ENCODE data around the gene FUT1.

The FUT1 gene

DNA sequence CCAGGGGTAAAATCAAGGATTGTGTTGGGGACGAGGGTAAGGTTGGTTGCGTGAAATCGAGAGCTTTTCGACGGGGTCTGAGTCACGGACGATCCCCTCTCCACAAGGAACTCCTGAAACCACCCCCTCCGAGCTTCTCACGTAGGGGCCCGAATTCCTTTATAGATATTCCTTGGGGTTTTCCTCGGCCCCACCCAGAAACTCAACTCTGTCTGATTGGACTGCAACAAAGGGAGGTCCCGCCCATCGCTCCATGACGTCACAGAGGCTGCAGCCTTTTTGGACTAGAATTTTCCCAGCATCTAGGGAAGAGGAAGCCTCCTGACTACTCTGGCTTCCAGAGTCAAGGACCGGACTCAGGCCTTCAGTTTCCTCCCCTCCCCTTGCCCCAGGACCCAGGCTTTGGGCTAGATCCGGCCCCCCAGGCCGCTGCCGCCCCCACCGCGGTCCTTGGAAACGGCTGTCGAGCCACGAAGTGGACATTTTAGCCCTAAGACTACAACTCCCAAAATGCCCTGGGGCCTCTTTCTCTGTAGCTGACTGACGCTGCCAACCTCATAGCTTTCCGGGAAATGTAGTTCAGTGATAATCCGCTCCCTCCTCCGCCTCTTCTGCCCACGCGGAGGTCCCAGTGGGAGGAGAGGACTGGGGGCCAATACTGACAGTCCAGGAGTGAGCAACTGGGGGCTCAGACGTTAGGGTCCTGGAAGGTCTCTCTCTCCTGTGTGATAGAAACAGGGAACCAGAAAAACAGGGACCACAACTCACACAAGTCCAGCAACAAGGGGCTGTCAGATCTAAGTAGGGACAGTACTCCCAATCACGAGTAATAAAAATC is 5.5 kb downstream of the FUT1 start, which contains the start of gene IZUMO1:
TSS of gene IZUMO1 (minus strand) at position 172 of the 838 bp plus-strand sequence. CDS start 1,050 bp downstream, outside the sequence.
- H3K4me3 ChIP-seq (ENCODE audit: low read length), result peak within 1 kb of the TSS; percentile 51
- peak; percentile 66 for DNase-seq (ENCODE audit: low read depth, low spot score)

DNA sequence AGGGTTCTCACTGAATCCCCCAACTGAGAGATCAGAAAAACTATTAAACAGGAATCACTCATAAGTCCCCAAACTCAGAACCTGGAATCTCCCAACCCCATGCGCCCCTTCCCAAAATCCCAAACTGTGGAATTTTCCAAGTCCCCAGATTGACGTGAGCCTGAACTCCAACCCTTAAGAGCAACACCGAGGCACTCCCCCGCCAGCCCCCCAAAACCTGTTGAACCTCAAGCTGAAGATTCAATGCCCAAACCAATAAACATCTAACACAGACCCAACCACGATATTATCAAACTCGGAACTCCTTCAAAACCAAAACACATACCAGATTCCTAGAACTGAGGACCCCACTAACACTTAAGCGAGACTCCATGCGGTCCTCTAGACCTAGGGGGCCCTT is 6.3 kb downstream of the FUT1 start:
- H3K4me3 ChIP-seq (ENCODE audit: low read length), result no peak overlapping the region

DNA sequence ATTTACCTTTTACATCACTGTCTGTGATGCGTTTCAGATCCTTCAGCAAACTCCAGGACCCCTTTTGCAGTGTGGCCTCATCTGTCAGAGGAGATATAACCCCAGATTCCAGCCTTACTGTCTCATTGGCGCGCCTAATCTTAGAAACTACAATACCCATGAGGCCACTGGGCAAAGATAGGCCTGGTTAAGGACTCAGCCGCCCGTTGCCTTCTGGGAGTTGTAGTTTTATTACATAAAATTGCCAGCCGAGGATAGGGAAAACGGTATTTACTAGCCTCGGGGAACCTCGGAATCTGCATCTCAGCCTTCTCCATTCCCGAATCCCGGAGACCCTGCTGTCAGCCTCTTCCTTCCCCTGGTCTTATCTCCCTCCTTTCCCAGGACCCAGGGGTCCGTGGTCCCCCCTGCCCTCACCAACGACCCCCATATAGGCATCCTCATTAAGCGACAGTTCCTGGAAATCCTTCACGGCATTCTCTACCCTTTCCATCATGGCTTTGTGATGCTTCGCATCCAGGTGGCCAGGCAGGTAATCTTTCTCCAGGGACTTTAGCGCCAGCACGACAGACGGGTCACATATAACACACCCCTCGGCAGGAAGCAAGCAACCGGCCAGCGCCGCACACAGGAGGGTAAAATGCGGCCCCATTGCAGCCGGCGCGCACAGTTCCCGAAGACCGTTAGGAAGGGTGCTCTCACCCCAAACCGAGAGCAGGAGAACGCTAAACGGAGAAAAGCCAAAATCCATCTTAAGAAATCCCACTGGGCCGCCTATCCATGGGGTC is 7.0 kb downstream of the FUT1 start:
- peak; percentile 72 for DNase-seq (ENCODE audit: low read depth, low spot score)
- H3K4me3 ChIP-seq (ENCODE audit: low read length), result peak overlapping the region; percentile 53

More for the DNA sequence above, 6.3 kb downstream of the FUT1 start:
- DNase-seq (ENCODE audit: low read depth, low spot score), result no peak

DNA sequence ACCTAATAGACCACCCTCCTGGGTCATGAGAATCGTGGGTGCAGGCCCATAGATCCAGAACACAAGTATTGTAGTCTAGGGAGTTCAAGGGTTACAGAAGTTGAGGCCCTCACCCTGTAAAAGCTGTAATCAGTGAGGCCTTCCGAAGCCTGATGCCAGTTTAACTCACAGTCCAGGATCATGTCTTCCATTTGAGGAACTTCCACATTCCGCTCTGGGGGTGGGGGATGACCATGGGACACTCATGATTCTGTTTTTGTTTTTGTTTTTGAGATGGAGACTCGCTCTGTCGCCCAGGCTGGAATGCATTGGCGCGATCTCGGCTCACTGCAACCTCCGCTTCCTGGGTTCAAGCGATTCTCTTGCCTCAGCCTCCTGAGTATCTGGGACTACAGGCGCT is 10.3 kb downstream of the FUT1 start:
- no peak overlapping the region for H3K4me3 ChIP-seq (ENCODE audit: low read length)
- DNase-seq (ENCODE audit: low read depth, low spot score), result no peak

DNA sequence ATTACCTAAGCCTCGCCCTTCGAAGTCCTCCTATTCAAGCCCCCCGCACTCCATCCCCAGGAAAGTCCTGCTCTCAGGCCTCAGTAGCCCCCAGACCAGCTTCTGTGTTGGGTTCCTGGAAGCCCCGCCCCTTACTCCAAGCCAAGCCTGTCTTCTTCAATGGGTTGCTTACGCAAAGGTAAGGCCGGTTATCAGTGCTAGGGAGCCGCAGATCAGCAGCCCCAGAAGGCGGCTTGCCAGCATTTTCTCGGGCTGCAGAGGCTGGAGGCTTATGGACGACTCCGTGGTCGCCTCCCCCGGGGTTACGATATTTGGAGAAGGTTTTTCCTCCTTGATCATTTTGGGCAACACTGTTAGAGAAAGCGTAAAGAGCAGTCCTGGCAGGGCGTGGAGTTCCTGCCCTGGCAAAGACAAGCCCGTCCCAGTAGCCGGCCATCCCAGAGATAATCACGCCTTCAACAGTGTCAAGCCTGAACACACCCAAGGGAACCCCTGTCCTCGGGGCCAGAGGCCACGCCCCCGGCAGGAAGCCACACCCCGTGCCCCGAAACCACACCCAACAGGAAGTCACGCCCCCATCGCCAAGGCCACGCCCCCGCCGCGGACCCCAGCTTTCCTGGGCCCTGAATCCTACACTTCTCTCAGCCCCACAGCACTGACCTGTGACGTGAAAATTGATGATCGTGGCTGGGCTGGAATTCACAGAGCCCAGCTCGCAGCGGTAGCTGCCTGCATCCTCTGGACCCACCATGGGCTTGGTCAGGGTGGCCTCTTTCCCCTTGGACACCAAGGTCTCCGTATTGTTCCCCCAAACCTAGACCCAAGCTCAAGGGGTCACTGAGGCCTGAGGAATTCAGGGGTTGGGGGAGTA is 11.1 kb downstream of the FUT1 start:
- H3K4me3 ChIP-seq (ENCODE audit: low read length), result no peak overlapping the region
- DNase-seq (ENCODE audit: low read depth, low spot score), result no peak

DNA sequence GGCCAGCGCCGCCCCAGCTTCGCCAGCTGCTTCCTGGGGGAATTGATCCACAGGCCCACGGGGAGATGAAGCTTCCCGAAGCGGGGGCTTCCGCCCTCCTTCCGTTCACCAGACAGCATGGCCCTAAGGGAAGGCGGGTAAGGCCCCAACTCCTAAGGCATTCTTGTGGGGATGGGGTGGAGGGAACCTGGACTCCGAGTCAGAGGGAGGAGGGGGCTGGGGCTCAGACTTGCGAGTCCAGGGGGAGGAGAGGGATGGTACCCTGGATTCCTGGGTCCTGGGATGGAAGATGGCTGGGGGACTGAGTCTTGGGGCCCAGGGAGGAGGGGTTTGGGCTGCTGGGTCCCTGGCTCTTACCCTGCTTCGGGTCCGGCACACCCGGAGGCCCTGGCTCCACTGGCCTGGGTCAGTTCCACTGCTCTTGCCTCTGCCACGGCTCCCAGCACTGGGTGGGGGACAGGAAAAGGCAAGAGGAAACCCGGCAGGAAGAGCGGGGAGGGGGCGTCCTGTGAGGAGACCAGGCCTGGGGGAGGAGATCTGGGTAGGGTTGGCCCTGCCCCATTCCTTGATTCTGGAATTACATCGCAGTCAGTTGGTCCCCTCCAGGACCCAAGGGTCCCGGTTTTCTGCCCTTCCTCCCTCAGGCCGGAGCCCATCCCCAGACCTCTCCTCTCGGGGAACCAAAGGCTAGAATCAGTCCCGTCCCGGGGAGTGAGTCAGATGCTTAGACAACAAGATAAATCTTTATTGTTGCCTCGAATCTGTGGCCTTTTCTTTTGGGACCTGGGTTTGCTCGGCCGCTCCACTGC is 12.1 kb downstream of the FUT1 start, which contains the start of gene RASIP1:
TSS of gene RASIP1 (minus strand) at position 447 of the 809 bp plus-strand sequence. CDS start at position 119, 328 bp downstream.
- DNase-seq (ENCODE audit: low read depth, low spot score), result no peak
- no peak within 1 kb of the TSS for H3K4me3 ChIP-seq (ENCODE audit: low read length)

DNA sequence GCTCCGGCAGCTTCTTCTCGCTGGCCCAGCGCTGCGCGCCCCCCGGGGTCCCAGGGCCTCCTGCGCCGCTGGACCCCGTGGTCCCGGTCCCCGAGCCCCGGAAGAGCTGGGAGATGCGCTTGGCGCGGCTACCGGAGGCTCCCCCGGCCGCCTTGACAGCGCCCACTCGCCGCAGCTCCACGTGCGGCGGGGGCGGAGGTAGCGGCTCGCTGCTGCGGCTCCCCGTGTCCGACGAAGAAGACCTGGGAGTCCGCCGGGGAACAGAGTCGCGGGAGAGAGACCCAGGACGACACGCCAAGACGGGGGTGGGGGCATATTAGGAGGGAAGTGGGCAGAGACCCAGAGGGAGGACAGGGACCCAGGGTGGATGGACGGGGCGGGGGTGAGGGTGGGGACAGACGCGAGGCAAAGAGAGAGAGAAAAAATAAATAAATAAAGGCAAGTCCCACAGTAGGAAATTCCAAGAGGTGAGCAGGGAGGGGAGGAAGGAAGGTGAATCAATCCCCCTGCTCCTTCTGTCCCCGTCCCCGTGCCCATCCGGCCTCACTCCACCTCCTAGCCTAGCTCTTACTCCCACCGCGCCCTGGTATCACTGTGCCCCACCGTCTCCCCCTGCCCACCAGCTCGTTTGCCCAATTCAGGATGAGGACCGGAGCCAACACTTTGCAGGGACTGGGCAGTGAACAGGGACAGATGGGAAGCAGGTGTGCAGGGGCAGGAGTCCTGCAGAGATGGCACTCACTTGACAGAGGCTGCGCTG is 12.9 kb downstream of the FUT1 start:
- DNase-seq (ENCODE audit: low read depth, low spot score), result no peak
- peak overlapping the region; percentile 38; the same call in 1 of the 2 replicates for H3K4me3 ChIP-seq (ENCODE audit: low read length)

DNA sequence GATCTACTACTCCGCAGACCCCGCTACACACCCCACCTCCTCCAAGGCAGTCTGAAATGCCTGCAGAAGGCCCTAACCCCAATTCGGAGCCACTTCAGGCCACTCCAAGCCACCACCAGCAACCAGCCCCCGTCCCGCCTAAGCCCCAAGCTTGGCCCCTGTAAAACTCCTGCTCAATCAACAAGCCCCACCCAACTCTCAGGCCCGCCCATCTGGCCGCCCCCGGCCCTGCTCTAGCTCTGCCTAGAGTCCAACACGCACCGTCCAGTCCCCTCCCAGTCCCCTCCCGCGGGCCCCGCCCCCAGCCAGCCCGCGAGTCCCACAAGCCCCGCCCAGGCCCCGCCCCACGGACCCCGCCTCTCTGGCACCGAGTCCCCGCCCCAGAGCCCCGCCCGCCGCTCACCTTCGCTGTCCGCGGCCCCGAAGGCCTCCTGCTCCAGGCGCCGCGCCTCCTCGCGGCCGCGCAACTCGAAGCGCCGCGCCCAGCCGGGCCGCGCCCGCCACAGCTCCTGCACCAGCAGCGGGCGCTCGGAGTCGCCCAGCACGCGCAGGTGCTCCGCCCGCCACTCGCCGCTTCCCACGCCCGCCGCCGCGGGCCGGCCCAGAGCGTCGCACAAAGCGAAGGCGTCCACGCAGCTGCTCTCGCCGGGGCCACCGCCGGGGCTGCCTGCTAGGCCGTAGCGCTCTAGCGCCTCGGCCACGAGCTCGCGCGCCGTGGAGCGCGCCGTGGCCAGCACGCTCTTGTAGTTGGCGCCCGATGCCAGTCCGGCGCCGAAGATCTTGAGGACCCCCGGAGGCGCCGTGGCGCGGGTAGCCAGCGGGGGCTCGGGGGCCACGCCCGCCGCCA is 13.7 kb downstream of the FUT1 start:
- DNase-seq (ENCODE audit: low read depth, low spot score), result peak; percentile 73
- H3K4me3 ChIP-seq (ENCODE audit: low read length), result peak overlapping the region; percentile 38

DNA sequence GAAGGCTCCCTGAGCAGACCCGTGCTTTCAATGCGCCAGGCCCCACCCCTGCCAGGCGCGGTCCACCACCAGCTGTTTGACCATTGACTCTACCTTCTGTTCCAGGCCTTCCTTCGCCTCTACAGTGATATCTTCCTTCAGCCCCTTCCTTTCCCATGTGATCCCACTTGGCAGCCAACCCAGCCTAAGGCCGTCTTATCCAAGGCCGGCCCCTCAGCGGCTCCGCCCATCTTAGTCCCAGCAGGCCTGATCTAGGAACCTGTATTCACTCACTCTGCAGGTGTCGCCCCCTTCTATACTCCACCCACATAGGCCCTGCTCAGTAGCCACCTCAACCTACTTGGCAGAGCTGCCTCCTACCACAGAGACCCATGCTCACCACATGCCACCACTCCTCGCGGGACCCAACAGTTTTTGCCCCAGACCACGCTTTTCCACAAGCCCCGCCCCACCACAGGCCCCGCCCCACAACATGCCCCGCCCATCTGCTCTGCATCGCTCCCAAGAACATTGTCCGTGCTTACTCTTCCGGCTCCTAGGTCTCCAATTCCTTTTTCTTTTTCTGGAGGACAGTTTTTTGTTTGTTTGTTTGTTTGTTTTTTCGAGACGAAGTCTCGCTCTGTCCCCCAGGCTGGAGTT is 15.0 kb downstream of the FUT1 start:
- DNase-seq (ENCODE audit: low read depth, low spot score), result no peak
- H3K4me3 ChIP-seq (ENCODE audit: low read length), result no peak overlapping the region

DNA sequence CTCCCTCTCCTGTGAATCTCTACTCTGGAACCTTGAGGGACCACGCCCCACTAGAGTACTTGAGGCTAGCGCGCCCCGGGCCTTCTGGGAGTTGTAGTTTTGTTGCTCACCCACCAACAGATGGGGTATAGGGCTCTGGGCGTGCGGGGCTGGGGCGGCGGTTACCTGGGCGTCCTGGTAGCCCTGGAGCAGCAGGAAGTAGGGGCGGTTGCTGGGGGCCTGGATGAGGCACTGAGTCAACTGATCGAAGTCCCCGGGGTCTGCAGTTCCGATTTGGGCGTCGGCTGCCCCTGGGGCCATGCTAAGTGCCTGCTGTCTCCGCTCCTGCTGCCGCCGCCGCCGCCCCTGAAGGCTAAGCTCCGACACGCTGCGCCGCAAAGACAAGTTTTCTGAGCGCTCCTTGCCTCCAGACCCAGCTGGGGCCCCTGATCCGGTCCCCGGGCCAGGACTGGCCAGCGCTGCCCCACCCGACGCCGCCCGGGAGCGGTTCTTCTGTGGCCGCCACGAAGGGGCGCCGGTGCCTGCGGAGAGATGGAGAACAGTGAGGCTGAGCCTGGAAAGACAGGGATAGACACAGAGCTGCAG is 17.3 kb downstream of the FUT1 start:
- no peak for DNase-seq (ENCODE audit: low read depth, low spot score)
- no peak overlapping the region for H3K4me3 ChIP-seq (ENCODE audit: low read length)

DNA sequence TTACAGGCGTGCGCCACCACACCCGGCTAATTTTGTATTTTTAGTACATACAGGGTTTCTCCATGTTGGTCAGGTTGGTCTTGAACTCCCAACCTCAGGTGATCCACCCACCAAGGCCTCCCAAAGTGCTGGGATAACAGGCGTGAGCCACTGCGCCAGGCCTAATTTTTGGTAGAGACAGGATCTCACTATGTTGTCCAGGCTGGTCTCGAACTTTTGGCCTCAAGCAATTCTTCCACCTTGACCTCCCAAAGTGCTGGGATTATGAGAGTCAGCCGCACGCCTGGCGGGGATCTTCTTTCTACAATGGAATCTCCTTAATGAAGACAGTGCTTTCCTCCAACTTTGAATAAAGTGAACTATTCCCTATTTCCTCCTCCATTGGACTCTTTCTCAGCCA is 17.8 kb downstream of the FUT1 start:
- no peak for DNase-seq (ENCODE audit: low read depth, low spot score)
- H3K4me3 ChIP-seq (ENCODE audit: low read length), result no peak overlapping the region

DNA sequence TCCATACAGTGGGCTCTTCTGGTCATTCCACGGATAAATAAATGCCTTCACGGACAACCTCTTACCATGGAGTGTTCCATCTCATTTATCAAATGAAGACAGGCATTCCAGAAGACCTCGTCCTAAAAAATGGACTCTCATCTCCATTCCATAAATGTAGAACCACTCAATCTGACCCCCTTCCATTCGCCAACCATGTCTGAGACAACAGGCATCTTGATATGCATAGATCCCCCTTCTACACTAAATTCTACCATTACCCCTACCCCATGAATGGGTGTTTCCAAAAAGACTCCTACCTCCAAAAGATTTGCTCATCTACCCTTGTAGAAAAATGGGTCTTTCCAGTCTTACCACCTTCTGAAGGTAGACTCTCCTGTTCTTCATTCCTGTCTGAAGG is 21.0 kb downstream of the FUT1 start:
- H3K4me3 ChIP-seq (ENCODE audit: low read length), result no peak overlapping the region
- DNase-seq (ENCODE audit: low read depth, low spot score), result no peak

DNA sequence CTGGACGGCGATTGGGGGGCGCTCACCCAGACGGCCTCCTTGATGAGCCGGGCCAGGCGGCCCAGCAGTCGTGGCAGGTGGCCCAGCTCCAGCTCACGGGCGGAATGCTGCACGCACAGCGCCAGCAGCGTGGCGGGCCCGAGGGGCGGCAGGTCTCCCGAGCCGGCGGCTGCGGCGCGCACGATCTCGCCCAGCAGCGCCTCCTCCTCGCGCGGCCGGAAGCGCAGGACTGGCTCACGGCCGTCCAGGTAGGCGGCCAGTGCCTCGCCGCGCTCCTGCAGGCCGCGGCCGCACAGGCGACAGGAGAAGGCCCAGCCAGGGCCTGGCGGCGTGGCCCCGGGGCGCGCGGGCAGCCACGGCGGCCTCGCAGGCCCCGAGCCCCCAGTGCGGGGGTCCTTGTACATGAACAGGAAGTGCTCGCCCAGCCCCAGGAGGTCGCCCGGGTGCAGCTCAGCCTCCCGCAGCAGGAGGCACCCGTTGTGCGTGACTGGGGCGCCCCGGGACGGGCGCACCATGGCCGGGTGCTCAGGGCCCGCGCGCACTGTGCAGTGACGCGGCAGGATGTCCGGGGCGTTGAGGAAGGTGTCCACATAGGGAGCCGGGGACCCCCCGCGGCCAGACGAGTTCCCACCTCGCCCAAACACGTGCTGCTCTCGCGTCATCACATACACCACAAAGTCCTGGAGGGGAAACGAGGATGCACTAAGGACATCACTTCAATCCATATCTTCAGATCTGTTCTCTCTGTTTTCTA is 23.4 kb downstream of the FUT1 start:
- DNase-seq (ENCODE audit: low read depth, low spot score), result no peak
- H3K4me3 ChIP-seq (ENCODE audit: low read length), result no peak overlapping the region

DNA sequence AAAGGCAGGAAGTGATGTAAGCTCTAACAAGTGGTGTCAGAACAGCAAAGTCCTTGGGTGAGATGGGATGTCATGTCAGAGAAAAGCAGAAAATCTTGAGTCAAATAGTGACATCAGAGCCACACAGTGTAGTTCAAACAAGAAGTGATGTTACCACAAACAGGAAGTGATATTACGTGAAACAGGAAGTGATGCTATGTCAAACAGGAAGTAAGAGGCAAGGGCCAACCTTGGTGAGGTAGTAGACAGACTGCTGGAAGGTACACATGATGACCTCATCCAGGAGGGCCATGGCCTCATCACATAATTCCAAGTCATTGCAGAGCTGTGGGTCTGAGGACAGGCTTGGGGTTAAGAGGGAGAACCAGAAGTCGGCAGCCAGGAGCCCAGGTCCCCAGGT is 25.9 kb downstream of the FUT1 start:
- no peak overlapping the region for H3K4me3 ChIP-seq (ENCODE audit: low read length)
- peak; percentile 66 for DNase-seq (ENCODE audit: low read depth, low spot score)
